Hematopoietic multipotent progenitor cell (in vitro differentiated cells): Measurements from ENCODE around the gene PRSS8. TPM values are rescaled to one million over a fixed set of nuclear protein-coding genes. Genes with fewer than 3 reads are reported as not detected.
"Not testable (repeated sequence)": the region's sequence is repeated elsewhere in the genome, so short reads cannot be mapped to it uniquely, and the experiment has no call there.

Experiments
- DNase-seq, 3 donors: peaks; one replicate each; pipeline ENCODE4 v3.0.0-alpha.2; 2011 to 2015; ENCODE audit warnings: low read depth in 2 of 3, low spot score in 2 of 3
- total RNA-seq: library from RNA; depleted of rRNA; stranded (reverse); fragments of >200 nt; gene quantifications from one replicate; pipeline ENCODE4 v1.2.3, GENCODE V29; 2012

Gene PRSS8
- total RNA-seq, 1 donor, result not detected

GRCh38 chr16:31108035-31108793 is 27.3 kb downstream of the PRSS8 start, which contains the start of gene BCKDK:
Gene BCKDK (plus strand): TSS chr16:31108386. CDS start chr16:31109224, 838 bp downstream.
- peak; percentile 24 to 54 (median 45) for DNase-seq

- no peak for DNase-seq
Observed at GRCh38 chr16:31107465-31107867, 28.1 kb downstream of the PRSS8 start.

GRCh38 chr16:31106509-31107464 is 28.7 kb downstream of the PRSS8 start:
- no peak for DNase-seq

- DNase-seq, result peak; percentile 54 to 86 (median 86)
Observed at GRCh38 chr16:31105677-31106213, 29.8 kb downstream of the PRSS8 start.

GRCh38 chr16:31100876-31101641 is 34.5 kb downstream of the PRSS8 start:
- not testable (repeated sequence) for DNase-seq

- no peak for DNase-seq
Observed at GRCh38 chr16:31099860-31100638, 35.5 kb downstream of the PRSS8 start.

- DNase-seq, result peak; percentile 70 to 94 (median 92)
Observed at GRCh38 chr16:31094424-31095120, 41.0 kb downstream of the PRSS8 start, which contains the start of gene VKORC1. Gene VKORC1 (minus strand): TSS chr16:31094797. CDS start chr16:31094729, 68 bp downstream.

- no peak for DNase-seq
Observed at GRCh38 chr16:31094088-31094423, 41.5 kb downstream of the PRSS8 start.

- DNase-seq, result peak in 2 of 3 donors; percentile 41 to 48
Observed at GRCh38 chr16:31093132-31093703, 42.3 kb downstream of the PRSS8 start.

GRCh38 chr16:31092330-31092729 is 43.2 kb downstream of the PRSS8 start:
- DNase-seq, result no peak

GRCh38 chr16:31090540-31090939 is 45.0 kb downstream of the PRSS8 start:
- no peak for DNase-seq

- DNase-seq, result no peak
Observed at GRCh38 chr16:31089199-31089598, 46.3 kb downstream of the PRSS8 start.

GRCh38 chr16:31088459-31089183 is 46.9 kb downstream of the PRSS8 start, which contains the start of gene PRSS53:
Gene PRSS53 (minus strand): TSS chr16:31088943. CDS start chr16:31088809, 134 bp downstream.
- no peak for DNase-seq

- DNase-seq, result no peak
Observed at GRCh38 chr16:31087971-31088370, 47.6 kb downstream of the PRSS8 start.

GRCh38 chr16:31087481-31087880 is 48.0 kb downstream of the PRSS8 start:
- DNase-seq, result no peak

GRCh38 chr16:31086629-31086906 is 49.0 kb downstream of the PRSS8 start:
- no peak for DNase-seq

GRCh38 chr16:31085873-31086628 is 49.5 kb downstream of the PRSS8 start:
- no peak for DNase-seq
